Endothelial cell of umbilical vein (primary cell): ENCODE data around the gene HOXB6.

Source experiments
- CTCF ChIP-seq, 2 donors: IDR thresholded peaks; 1 replicate in 1 of 2; 2 replicates in 1 of 2; pipeline ENCODE4 v1.5.1; 2011; ENCODE audit warnings: low read length in 2 of 2, mild to moderate bottlenecking in 2 of 2, moderate library complexity in 2 of 2, control low read depth in 1 of 2, inconsistent platforms in 1 of 2, low read depth in 1 of 2; ENCODE audit not compliant: insufficient read depth in 1 of 2; ENCODE audit errors: extremely low read depth in 1 of 2
- GATA2 ChIP-seq: IDR thresholded peaks from 2 replicates; pipeline ENCODE4 v1.7.0; 2011; ENCODE audit warnings: low read depth, mild to moderate bottlenecking, moderate library complexity, mixed read lengths, low read length; ENCODE audit not compliant: insufficient read length, insufficient read depth
- POLR2AphosphoS5 ChIP-seq: IDR thresholded peaks from 2 replicates; pipeline ENCODE4 v1.6.1; 2012; ENCODE audit warnings: low read depth, mild to moderate bottlenecking, control low read depth, low read length, moderate library complexity; ENCODE audit not compliant: insufficient read depth

- TF ChIP-seq CTCF (IDR thresholded peaks at IDR 0.05; ENCODE audit: extremely low read depth in 1 of 2, insufficient read depth in 1 of 2, low read depth in 1 of 2, low read length in 2 of 2), result no peak
- TF ChIP-seq POLR2AphosphoS5, result no peak
- no peak for TF ChIP-seq GATA2
These were observed 15.2 kb upstream of the HOXB6 start for GRCh38 chr17:48619826-48620449.
